Ovary (tissue), 3 donors: ENCODE measurements around the gene KRT72.

Experiments
- EP300 ChIP-seq: sonication (generic); formaldehyde crosslinking; IDR thresholded peaks from one replicate; pipeline ENCODE4 v1.6.1; 2017; ENCODE audit warnings: antibody characterized with exemption
- POLR2A ChIP-seq: fragments of 450-650 bp; IDR thresholded peaks from one replicate; pipeline ENCODE4 v1.6.1; 2017; ENCODE audit warnings: antibody characterized with exemption, mild to moderate bottlenecking, moderate library complexity
- TF ChIP-seq, protein P1 (sequence below), 3 donors: fragments of 450-650 bp in 2 of 3; fragments of 200-600 bp in 1 of 3; IDR thresholded peaks; one replicate each; pipeline versions ENCODE4 v1.5.1 to v1.8.0; 2016 to 2022; ENCODE audit warnings: antibody characterized with exemption in 3 of 3, mild to moderate bottlenecking in 1 of 3
- donor health status: DM: no; HTN: no; CAD: no.

DNA sequence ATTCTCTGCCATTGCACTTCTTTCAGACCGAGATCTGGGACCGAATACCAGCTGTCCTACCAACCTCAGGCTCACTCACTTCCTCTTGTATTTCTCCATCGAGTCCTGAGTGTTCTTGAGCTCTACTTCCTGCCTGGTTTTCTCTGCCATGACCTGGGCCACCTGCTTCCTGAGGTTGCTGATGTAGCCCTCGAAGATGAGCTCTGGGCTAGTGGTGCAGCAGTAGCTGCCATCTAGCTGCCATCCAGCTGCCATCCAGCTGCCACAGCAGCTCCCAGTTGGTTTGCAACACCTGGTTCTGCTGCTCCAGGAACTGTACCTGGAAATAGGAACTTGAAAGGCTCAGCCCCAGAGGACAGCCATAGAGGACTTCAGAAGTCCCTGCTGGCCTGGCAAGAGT is 32.1 kb upstream of the KRT72 start:
- TF ChIP-seq, protein P1, sequence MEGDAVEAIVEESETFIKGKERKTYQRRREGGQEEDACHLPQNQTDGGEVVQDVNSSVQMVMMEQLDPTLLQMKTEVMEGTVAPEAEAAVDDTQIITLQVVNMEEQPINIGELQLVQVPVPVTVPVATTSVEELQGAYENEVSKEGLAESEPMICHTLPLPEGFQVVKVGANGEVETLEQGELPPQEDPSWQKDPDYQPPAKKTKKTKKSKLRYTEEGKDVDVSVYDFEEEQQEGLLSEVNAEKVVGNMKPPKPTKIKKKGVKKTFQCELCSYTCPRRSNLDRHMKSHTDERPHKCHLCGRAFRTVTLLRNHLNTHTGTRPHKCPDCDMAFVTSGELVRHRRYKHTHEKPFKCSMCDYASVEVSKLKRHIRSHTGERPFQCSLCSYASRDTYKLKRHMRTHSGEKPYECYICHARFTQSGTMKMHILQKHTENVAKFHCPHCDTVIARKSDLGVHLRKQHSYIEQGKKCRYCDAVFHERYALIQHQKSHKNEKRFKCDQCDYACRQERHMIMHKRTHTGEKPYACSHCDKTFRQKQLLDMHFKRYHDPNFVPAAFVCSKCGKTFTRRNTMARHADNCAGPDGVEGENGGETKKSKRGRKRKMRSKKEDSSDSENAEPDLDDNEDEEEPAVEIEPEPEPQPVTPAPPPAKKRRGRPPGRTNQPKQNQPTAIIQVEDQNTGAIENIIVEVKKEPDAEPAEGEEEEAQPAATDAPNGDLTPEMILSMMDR (IDR thresholded peaks at IDR 0.05): no peak
- TF ChIP-seq POLR2A (no peak), EP300 (no peak)
